Ovary (tissue), 3 donors: ENCODE results near the gene ARL13A.

Experiments used
- CTCF ChIP-seq, 3 donors: fragments of 450-650 bp in 2 of 3; fragments of 200-600 bp in 1 of 3; IDR thresholded peaks; one replicate each; pipeline versions ENCODE4 v1.5.1 to v1.8.0; 2016 to 2022; ENCODE audit warnings: antibody characterized with exemption in 3 of 3, mild to moderate bottlenecking in 1 of 3
- EP300 ChIP-seq: sonication (generic); formaldehyde crosslinking; IDR thresholded peaks from one replicate; pipeline ENCODE4 v1.6.1; 2017; ENCODE audit warnings: antibody characterized with exemption
- POLR2A ChIP-seq: fragments of 450-650 bp; IDR thresholded peaks from one replicate; pipeline ENCODE4 v1.6.1; 2017; ENCODE audit warnings: antibody characterized with exemption, mild to moderate bottlenecking, moderate library complexity
- donor health status: DM: no; HTN: no; CAD: no.

- TF ChIP-seq CTCF (IDR thresholded peaks at IDR 0.05) (no peak), EP300 (no peak), POLR2A (no peak)
Observed at GRCh38 chrX:100962811-100963210, 6.7 kb upstream of the ARL13A start.
